Endothelial cell of umbilical vein (primary cell): ENCODE data around the gene THEM4. TPM values are rescaled to one million over a fixed set of nuclear protein-coding genes. Genes with fewer than 3 reads are reported as not detected.
A peak's percentile ranks its signal among the peaks of the same experiment; 100 is the strongest.

Source experiments
- BruUV-seq: library from RNA; stranded (reverse); fragments of 400-500 nt; replicated peaks from 2 replicates; lab custom pipeline; 2021; lab: Mats Ljungman, UMichigan
- CTCF ChIA-PET: fragments of 300-600, 350-600 bp; sonication (Branson Sonifier 250); formaldehyde crosslinking; loops from one replicate; lab custom pipeline; 2021; ENCODE audit warnings: antibody characterized with exemption, inconsistent platforms; lab: Charles Lee
- POLR2A ChIA-PET: fragments of 300-600, 350-600 bp; sonication (Branson Sonifier 250); formaldehyde crosslinking; loops from one replicate; lab custom pipeline; 2021; ENCODE audit warnings: antibody characterized with exemption, inconsistent platforms; lab: Charles Lee
- DNase-seq: peaks from one replicate; pipeline ENCODE4 v3.0.0-alpha.2; 2011; ENCODE audit warnings: low read depth, low spot score
- FAIRE-seq: peaks from 2 replicates; lab custom pipeline; 2011; peaks lifted over from hg19 to GRCh38; lab: Jason Lieb, UNC
- H2AFZ ChIP-seq: 2 replicates; pipeline ENCODE4 v1.6.0; 2012; ENCODE audit warnings: low read depth, low read length, control low read depth, inconsistent platforms
- H3K27ac ChIP-seq: 2 replicates; pipeline ENCODE4 v1.5.1; 2011; ENCODE audit warnings: low read depth, mild to moderate bottlenecking, control low read depth, low read length, moderate library complexity; ENCODE audit not compliant: insufficient read depth
- H3K27me3 ChIP-seq, 2 experiments: 2 replicates each; pipeline versions ENCODE4 v1.6.0 to v1.6.1; 2011; ENCODE audit warnings: low read length in 2 of 2, mixed read lengths in 1 of 2; ENCODE audit not compliant: control insufficient read depth in 2 of 2, insufficient read depth in 2 of 2
- H3K36me3 ChIP-seq, 2 experiments: 2 replicates in 1 of 2; 3 replicates in 1 of 2; pipeline ENCODE4 v1.5.1; 2011; ENCODE audit warnings: low read length in 2 of 2, mild to moderate bottlenecking in 1 of 2, moderate library complexity in 1 of 2; ENCODE audit not compliant: control insufficient read depth in 2 of 2, insufficient read depth in 2 of 2; ENCODE audit errors: extremely low read depth in 1 of 2
- H3K4me1 ChIP-seq: 3 replicates; pipeline ENCODE4 v1.5.1; 2011; ENCODE audit warnings: mild to moderate bottlenecking, low read length; ENCODE audit not compliant: control insufficient read depth, insufficient read depth; ENCODE audit errors: extremely low read depth
- H3K4me2 ChIP-seq: 2 replicates; pipeline ENCODE4 v1.6.1; 2011; ENCODE audit warnings: low read length, control low read depth, mixed read lengths; ENCODE audit not compliant: insufficient read depth
- H3K4me3 ChIP-seq, 3 experiments: fragments of 200-600 bp in 1 of 3; sonication (generic), shearing (Covaris generic) in 1 of 3; replicated peaks in 1 of 3; 2 replicates each; pipeline ENCODE4 v1.5.1; 2011 to 2016; ENCODE audit warnings: control low read depth in 3 of 3, low read length in 3 of 3, mild to moderate bottlenecking in 2 of 3, inconsistent platforms in 1 of 3, low read depth in 1 of 3, moderate library complexity in 1 of 3; ENCODE audit not compliant: insufficient read depth in 1 of 3
- H3K79me2 ChIP-seq: 2 replicates; pipeline ENCODE4 v1.6.0; 2012; ENCODE audit warnings: low read length, inconsistent platforms; ENCODE audit not compliant: control insufficient read depth, insufficient read depth
- H3K9ac ChIP-seq: replicated peaks from 2 replicates; pipeline ENCODE3; 2011; ENCODE audit warnings: low read length, control low read depth; ENCODE audit not compliant: insufficient read depth; ENCODE audit errors: extremely low read depth
- H3K9me1 ChIP-seq: replicated peaks from 3 replicates; pipeline ENCODE4 v1.6.0; 2011; ENCODE audit warnings: mild to moderate bottlenecking, low read length; ENCODE audit not compliant: control insufficient read depth, insufficient read depth; ENCODE audit errors: extremely low read depth
- H3K9me3 ChIP-seq: replicated peaks from 2 replicates; pipeline ENCODE4 v1.5.1; 2012; ENCODE audit warnings: low read length, inconsistent platforms; ENCODE audit not compliant: control insufficient read depth, insufficient read depth
- H4K20me1 ChIP-seq: replicated peaks from 2 replicates; pipeline ENCODE3; 2011; ENCODE audit warnings: mild to moderate bottlenecking, low read length; ENCODE audit not compliant: control insufficient read depth, insufficient read depth; ENCODE audit errors: extremely low read depth
- CTCF ChIP-seq, 2 donors: IDR thresholded peaks; 1 replicate in 1 of 2; 2 replicates in 1 of 2; pipeline ENCODE4 v1.5.1; 2011; ENCODE audit warnings: low read length in 2 of 2, mild to moderate bottlenecking in 2 of 2, moderate library complexity in 2 of 2, control low read depth in 1 of 2, inconsistent platforms in 1 of 2, low read depth in 1 of 2; ENCODE audit not compliant: insufficient read depth in 1 of 2; ENCODE audit errors: extremely low read depth in 1 of 2
- EZH2 ChIP-seq: IDR thresholded peaks from 2 replicates; pipeline ENCODE4 v1.6.1; 2012; ENCODE audit warnings: borderline replicate concordance, low read depth, mild to moderate bottlenecking, moderate library complexity, low read length, inconsistent platforms; ENCODE audit not compliant: severe bottlenecking
- FOS ChIP-seq: IDR thresholded peaks from 2 replicates; pipeline ENCODE4 v1.6.1; 2011; ENCODE audit warnings: mild to moderate bottlenecking, low read length, moderate library complexity, borderline replicate concordance; ENCODE audit not compliant: insufficient read depth
- GATA2 ChIP-seq: IDR thresholded peaks from 2 replicates; pipeline ENCODE4 v1.7.0; 2011; ENCODE audit warnings: low read depth, mild to moderate bottlenecking, moderate library complexity, mixed read lengths, low read length; ENCODE audit not compliant: insufficient read length, insufficient read depth
- JUN ChIP-seq: IDR thresholded peaks from 2 replicates; pipeline ENCODE4 v1.6.1; 2011; ENCODE audit warnings: borderline replicate concordance, low read depth; ENCODE audit not compliant: insufficient read length, insufficient read depth
- MAX ChIP-seq: IDR thresholded peaks from 2 replicates; pipeline ENCODE4 v1.6.1; 2011; ENCODE audit not compliant: insufficient read depth, insufficient read length
- MYC ChIP-seq: IDR thresholded peaks from one replicate; pipeline ENCODE4 v1.6.1; 2011; ENCODE audit warnings: mild to moderate bottlenecking, low read depth, low read length
- POLR2A ChIP-seq: IDR thresholded peaks from 2 replicates; pipeline ENCODE4 v1.6.1; 2012; ENCODE audit warnings: low read depth, mild to moderate bottlenecking, control low read depth, low read length
- POLR2AphosphoS5 ChIP-seq: IDR thresholded peaks from 2 replicates; pipeline ENCODE4 v1.6.1; 2012; ENCODE audit warnings: low read depth, mild to moderate bottlenecking, control low read depth, low read length, moderate library complexity; ENCODE audit not compliant: insufficient read depth
- dilution Hi-C: fragments of 300-500 bp; cut with MboI; formaldehyde crosslinking; loops from one replicate; pipeline ENCODE4 v1.15.0; 2019; ENCODE audit warnings: low sequenced_read_pairs; ENCODE audit not compliant: extremely low pct_ligation_motif_present
- intact Hi-C: fragments of 100-400 bp; cut with micrococcal nuclease; formaldehyde crosslinking; loops from one replicate; pipeline ENCODE4 v1.10.0; 2022
- polyA plus RNA-seq, 4 experiments: library from polyadenylated mRNA; depleted of rRNA in 3 of 4; stranded (reverse) in 3 of 4; unstranded in 1 of 4; fragments of >200 nt; gene quantifications; 2 replicates each; pipeline versions ENCODE4 v1.2.1 to v1.2.3, GENCODE V29; 2011 to 2012; ENCODE audit warnings: missing spikeins in 1 of 4
- total RNA-seq: library from RNA; stranded (reverse); gene quantifications from 2 replicates; pipeline ENCODE4 v1.2.3, GENCODE V29; 2021

The THEM4 gene
- total and polyA plus RNA-seq, 2 donors (not counting 3 experiments of a cell fraction or from before 2014, with no cell fraction given), result 22.3 to 24.9 TPM

- DNase-seq, result peak; percentile 26
- peak overlapping the region; percentile 58 for H3K4me2 ChIP-seq
- TF ChIP-seq POLR2AphosphoS5 (no peak), GATA2 (no peak), CTCF (IDR thresholded peaks at IDR 0.05; ENCODE audit: extremely low read depth in 1 of 2, insufficient read depth in 1 of 2, low read depth in 1 of 2, low read length in 2 of 2) (no peak), MYC (no peak), MAX (no peak), JUN (no peak), POLR2A (no peak), FOS (no peak), EZH2 (no peak)
- no peaks in the 10 kb centered on the region for H3K36me3 ChIP-seq
- intact Hi-C loops (loop anchor here (5.0 kb wide), 1 partner anchor 61 kb away; no protein-coding TSS in a partner anchor), dilution Hi-C loops (loop anchor here (25.0 kb wide), 1 partner anchor 104 kb away; no protein-coding TSS in a partner anchor)
- no peaks in the 10 kb centered on the region for H3K9me1 ChIP-seq
- peak overlapping the region; percentile 85 for H3K9ac ChIP-seq
- ChIA-PET CTCF (interaction anchor here (1.0 to 2.6 kb wide), 10 partner anchors 9 to 94 kb away, joined by 3 to 21 read pairs (median 5); partner anchors contain the start of gene S100A10), POLR2A (interaction anchor here (0.7 kb wide), 1 partner anchor 9 kb away, joined by 4 read pairs; no protein-coding TSS in a partner anchor)
- H2AFZ ChIP-seq, result no peak overlapping the region
- peak overlapping the region in 1 of 3 experiments; percentile 72 for H3K4me3 ChIP-seq
- no peaks in the 10 kb centered on the region for H4K20me1 ChIP-seq
- BruUV-seq, result no TSS peak
- peaks cover 0 to 3% of the 10 kb centered on the region in 2 experiments for H3K27me3 ChIP-seq
- H3K27ac ChIP-seq, result no peak overlapping the region
- no peaks in the 10 kb centered on the region for H3K9me3 ChIP-seq
- H3K4me1 ChIP-seq, result peaks cover 28% of the 10 kb centered on the region
- H3K79me2 ChIP-seq, result peaks cover 24% of the 10 kb centered on the region
- FAIRE-seq, result no peak
Measured at GRCh38 chr1:151908228-151908691, 1.1 kb downstream of the THEM4 start.
